Body of pancreas (tissue), 4 donors: Measurements from ENCODE around the gene THOC7. TPM values are rescaled to one million over a fixed set of nuclear protein-coding genes. Genes with fewer than 3 reads are reported as not detected.

Source experiments
- ATAC-seq: fragments of 150-250 bp; one replicate; pipeline ENCODE4 v1.9.1; 2016
- DNase-seq, 4 donors: peaks; one replicate each; pipeline ENCODE4 v3.0.0-alpha.2; 2019
- H3K27ac ChIP-seq, 4 donors: fragments of 200-600 bp; sonication (generic); 1 replicate in 3 of 4; 2 replicates in 1 of 4; pipeline versions ENCODE4 v1.5.1 to v1.6.1; 2016 to 2019; ENCODE audit warnings: mild to moderate bottlenecking in 1 of 4, mixed read lengths in 1 of 4, moderate library complexity in 1 of 4
- H3K27me3 ChIP-seq, 2 donors: fragments of 200-600 bp; sonication (generic); one replicate each; pipeline ENCODE4 v1.6.0; 2016; ENCODE audit warnings: mild to moderate bottlenecking in 1 of 2
- H3K36me3 ChIP-seq, 2 donors: fragments of 200-600 bp; sonication (generic); replicated peaks in 1 of 2; 2 replicates each; pipeline ENCODE4 v1.5.1; 2016; ENCODE audit warnings: low read depth in 2 of 2; ENCODE audit not compliant: insufficient read depth in 1 of 2
- H3K4me1 ChIP-seq: fragments of 200-600 bp; sonication (generic); one replicate; pipeline ENCODE4 v1.6.0; 2016
- H3K4me3 ChIP-seq, 2 donors: fragments of 200-600 bp; sonication (generic); 1 replicate in 1 of 2; 2 replicates in 1 of 2; pipeline ENCODE4 v1.5.1; 2016 to 2019
- H3K9me3 ChIP-seq, 3 donors: fragments of 200-600 bp; sonication (generic); 1 replicate in 2 of 3; 2 replicates in 1 of 3; pipeline ENCODE4 v1.5.1; 2016
- CTCF ChIP-seq, 7 experiments: fragments of 450-650 bp in 4 of 7; fragments of 200-600 bp in 3 of 7; sonication (generic) in 3 of 7; IDR thresholded peaks; one replicate each; pipeline ENCODE4 v1.5.1; 2016 to 2019; ENCODE audit warnings: antibody characterized with exemption in 7 of 7
- POLR2A ChIP-seq, 3 donors: fragments of 450-650 bp; IDR thresholded peaks; one replicate each; pipeline ENCODE4 v1.6.1; 2016; ENCODE audit warnings: antibody characterized with exemption in 3 of 3, mild to moderate bottlenecking in 2 of 3
- WGBS, 2 donors: methylation state at CpG; one replicate each; pipeline ENCODE4 v1.1.5; 2017; 5-methylcytosine and 5-hydroxymethylcytosine counted together
- intact Hi-C: fragments of 100-400 bp; cut with DNase I; formaldehyde crosslinking; loops from one replicate; pipeline ENCODE4 v1.15.1; 2023
- small RNA-seq: library from RNA; depleted of rRNA; stranded (forward); fragments of <200 nt; gene quantifications from one replicate; pipeline ENCODE3, GENCODE V24; 2016
- total RNA-seq, 2 donors: library from RNA; depleted of rRNA; stranded (reverse); fragments of >200 nt; gene quantifications; one replicate each; pipeline ENCODE4 v1.1.0, GENCODE V29; 2016

The THOC7 gene
- total RNA-seq, 2 donors from 2014 or later = 26.0 to 47.0 TPM

DNA sequence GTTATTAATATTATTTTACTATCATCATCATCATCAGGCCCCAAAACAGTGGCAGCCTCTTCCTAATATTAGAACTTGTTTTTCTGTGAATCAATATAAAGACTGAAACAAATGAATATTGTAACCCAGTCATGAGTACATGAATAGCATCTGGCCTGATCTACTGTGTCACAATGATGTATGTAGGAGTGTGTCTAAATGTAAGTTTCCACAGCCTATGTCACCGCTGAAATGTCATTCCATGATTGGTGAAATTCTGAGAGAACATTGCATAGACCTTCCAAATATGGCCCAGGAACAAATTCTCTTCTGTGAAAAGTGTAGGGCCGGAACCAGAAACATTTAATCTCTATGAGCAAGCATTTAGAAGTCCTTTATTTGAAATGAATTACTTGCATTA, 65.1 kb downstream of the THOC7 start:
- TF ChIP-seq POLR2A (IDR thresholded peaks at IDR 0.05) = no peak
- no peak for TF ChIP-seq CTCF (IDR thresholded peaks at IDR 0.05)
- Histone ChIP-seq H3K4me3 (no peak overlapping the region), H3K36me3 (no peaks in the 10 kb centered on the region), H3K9me3 (no peaks in the 10 kb centered on the region), H3K27me3 (no peaks in the 10 kb centered on the region), H3K27ac (no peak overlapping the region), H3K4me1 (no peaks in the 10 kb centered on the region)
- no peak for DNase-seq
- intact Hi-C loops = no loop called here
- WGBS, 2 donors = 85 to 89% methylated on average over 2 of the region's 2 CpGs
- ATAC-seq = no peak

- WGBS, 2 donors = 65 to 74% methylated on average over 6 of the region's 6 CpGs
- no peak for TF ChIP-seq CTCF (IDR thresholded peaks at IDR 0.05)
- TF ChIP-seq POLR2A (IDR thresholded peaks at IDR 0.05) = no peak
- no peaks in the 10 kb centered on the region for H3K9me3 ChIP-seq
- H3K4me3 ChIP-seq = no peak overlapping the region
- intact Hi-C loops = no loop called here
- no peak for DNase-seq
- no peaks in the 10 kb centered on the region for H3K27me3 ChIP-seq
- ATAC-seq = no peak
- H3K27ac ChIP-seq = no peak overlapping the region
- no peaks in the 10 kb centered on the region for H3K36me3 ChIP-seq
- no peaks in the 10 kb centered on the region for H3K4me1 ChIP-seq
These were observed 68.2 kb downstream of the THOC7 start for GRCh38 chr3:63795438-63795837.

- DNase-seq (peak in 1 of 4 donors; percentile 20), ATAC-seq (no peak)
- H3K27ac ChIP-seq = no peak overlapping the region
- no peaks in the 10 kb centered on the region for H3K27me3 ChIP-seq
- WGBS, 2 donors = 0 to 9% methylated on average over 1 of the region's 1 CpG
- H3K4me1 ChIP-seq = no peaks in the 10 kb centered on the region
- no peak overlapping the region for H3K4me3 ChIP-seq
- peak in 5 of 7 experiments; percentile 23 to 61 (median 52) for TF ChIP-seq CTCF (IDR thresholded peaks at IDR 0.05)
- TF ChIP-seq POLR2A (IDR thresholded peaks at IDR 0.05) = no peak
- intact Hi-C loops = no loop called here
- H3K9me3 ChIP-seq = no peaks in the 10 kb centered on the region
- no peaks in the 10 kb centered on the region for H3K36me3 ChIP-seq
These were observed 71.6 kb downstream of the THOC7 start for GRCh38 chr3:63791974-63792373.

Small RNAs within 50 kb of the gene (small RNA-seq; reads per million reads assigned to genes)
- not detected for gene SCAANT1

Other genes starting within 250 kb of the THOC7 start
- gene SNTN, start 211.1 kb downstream of the THOC7 start, total RNA-seq = 1 to 10 TPM in 1 of 2 donors, not detected in 1; 1.0 TPM
- not detected for gene C3orf49, start 44.5 kb downstream of the THOC7 start, total RNA-seq
- gene ATXN7, start 62 bp upstream of the THOC7 start, total RNA-seq = 10 to 100 TPM; 36.3 to 43.8 TPM
- gene SCAANT1, start 48.6 kb upstream of the THOC7 start, total RNA-seq = not detected
- gene PSMD6, start 159.7 kb upstream of the THOC7 start, total RNA-seq = 10 to 100 TPM; 88.7 to 98.3 TPM